ENCODE data around the gene MID1IP1. TPM values are rescaled to one million over a fixed set of nuclear protein-coding genes. Genes with fewer than 3 reads are reported as not detected.

The MID1IP1 gene
- total RNA-seq, 1 donor from 2014 or later: 61.7 TPM

Other genes with a start within 250 kb of the MID1IP1 start
- 0.27 and 0.34 TPM in 2 replicates for gene TSPAN7, start 239.9 kb upstream of the MID1IP1 start, total RNA-seq